Erythroblast (primary cell): ENCODE measurements around the gene GRPR.
"Not testable (repeated sequence)": the region's sequence is repeated elsewhere in the genome, so short reads cannot be mapped to it uniquely, and the experiment has no call there.

Experiments
- DNase-seq, 2 experiments: peaks; one replicate each; lab custom pipeline; 2025; lab: John Stamatoyannopoulos, UW
- GATA1 ChIP-seq: IDR thresholded peaks from 2 replicates; pipeline ENCODE4 v1.6.1; 2011; ENCODE audit warnings: low read depth, mild to moderate bottlenecking, control low read depth, low read length, moderate library complexity
- POLR2A ChIP-seq: IDR thresholded peaks from 2 replicates; pipeline ENCODE4 v1.6.1; 2011; ENCODE audit warnings: mild to moderate bottlenecking, low read length

The GRPR gene

DNA sequence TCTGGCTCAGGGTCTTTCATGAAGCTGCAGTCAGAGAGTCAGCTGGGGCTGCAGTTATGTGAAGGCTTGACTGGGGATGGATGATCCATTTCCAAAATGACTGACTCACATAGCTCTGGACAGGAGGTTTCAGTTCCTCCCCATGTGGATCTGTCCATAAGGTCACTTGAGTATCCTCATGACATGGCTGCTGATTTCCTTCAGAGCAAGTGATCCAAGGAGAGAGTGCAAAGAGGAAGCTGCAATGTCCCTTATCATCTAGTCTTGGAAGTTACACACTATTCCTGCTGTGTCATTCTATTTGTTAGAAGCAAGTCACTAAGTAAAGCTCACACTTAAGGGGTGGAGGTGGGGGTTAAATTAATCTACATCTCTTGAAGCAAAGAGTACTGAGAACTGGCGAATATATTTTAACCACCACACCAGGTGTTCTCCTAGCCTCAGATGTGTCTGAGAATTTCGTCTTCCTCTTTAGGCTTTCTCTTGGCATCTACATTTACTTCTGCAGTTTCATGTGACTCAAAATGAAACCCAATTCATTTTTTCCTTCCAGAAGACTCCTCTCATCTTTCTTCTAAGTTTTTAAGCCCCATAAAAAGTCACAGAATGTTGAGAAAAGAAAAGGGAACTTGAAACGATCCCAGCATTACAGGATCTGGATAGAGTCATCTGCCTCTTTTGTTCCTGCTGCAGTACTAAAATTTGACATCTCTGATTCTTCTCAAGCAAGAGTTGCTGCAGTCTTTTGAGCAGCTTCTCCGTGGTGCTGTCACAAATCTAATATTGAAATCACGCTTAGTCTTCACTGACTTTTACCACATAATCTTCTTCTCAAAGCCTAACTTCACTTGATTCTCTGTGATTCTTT lies 3.8 kb upstream of the GRPR start:
- DNase-seq = peak in 1 of 2 experiments; percentile 0

DNA sequence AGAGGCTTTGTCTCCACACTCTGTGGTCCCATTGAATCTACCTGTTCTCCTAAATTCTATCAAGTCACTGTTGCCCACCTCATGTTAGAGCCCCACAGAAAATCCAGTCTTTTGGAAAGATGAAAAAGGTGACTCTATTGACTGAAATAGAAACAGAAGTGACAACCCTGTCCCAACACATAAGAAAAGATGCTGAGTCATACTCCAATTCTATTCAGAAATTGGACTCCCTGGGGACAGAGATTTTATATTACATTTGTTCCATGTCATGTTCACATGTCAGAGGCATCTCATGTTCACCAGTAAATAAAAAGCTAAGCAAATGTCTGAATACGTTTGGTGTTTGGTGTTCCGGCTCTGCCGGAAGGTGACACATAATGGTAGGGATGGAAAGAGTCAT lies 2.9 kb upstream of the GRPR start:
- DNase-seq = no peak
- TF ChIP-seq GATA1 = no peak
- TF ChIP-seq POLR2A = no peak

More for the DNA sequence above, 3.8 kb upstream of the GRPR start:
- TF ChIP-seq POLR2A (no peak), GATA1 (no peak)

DNA sequence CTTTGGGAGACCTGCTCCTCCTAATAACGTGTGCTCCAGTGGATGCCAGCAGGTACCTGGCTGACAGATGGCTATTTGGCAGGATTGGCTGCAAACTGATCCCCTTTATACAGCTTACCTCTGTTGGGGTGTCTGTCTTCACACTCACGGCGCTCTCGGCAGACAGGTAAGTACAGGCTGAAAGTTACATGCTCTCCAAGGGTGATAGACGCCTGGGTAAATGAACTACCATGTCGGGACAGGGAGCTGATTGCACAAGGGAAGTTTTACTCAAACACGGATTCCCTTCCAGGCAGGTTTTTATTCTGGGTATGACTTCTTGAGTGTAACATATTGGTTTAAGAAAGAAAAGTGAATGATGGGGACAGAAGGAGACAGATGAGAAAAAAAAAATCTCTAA lies 836 bp downstream of the GRPR start:
- no peak for DNase-seq
- TF ChIP-seq GATA1 = no peak
- no peak for TF ChIP-seq POLR2A

DNA sequence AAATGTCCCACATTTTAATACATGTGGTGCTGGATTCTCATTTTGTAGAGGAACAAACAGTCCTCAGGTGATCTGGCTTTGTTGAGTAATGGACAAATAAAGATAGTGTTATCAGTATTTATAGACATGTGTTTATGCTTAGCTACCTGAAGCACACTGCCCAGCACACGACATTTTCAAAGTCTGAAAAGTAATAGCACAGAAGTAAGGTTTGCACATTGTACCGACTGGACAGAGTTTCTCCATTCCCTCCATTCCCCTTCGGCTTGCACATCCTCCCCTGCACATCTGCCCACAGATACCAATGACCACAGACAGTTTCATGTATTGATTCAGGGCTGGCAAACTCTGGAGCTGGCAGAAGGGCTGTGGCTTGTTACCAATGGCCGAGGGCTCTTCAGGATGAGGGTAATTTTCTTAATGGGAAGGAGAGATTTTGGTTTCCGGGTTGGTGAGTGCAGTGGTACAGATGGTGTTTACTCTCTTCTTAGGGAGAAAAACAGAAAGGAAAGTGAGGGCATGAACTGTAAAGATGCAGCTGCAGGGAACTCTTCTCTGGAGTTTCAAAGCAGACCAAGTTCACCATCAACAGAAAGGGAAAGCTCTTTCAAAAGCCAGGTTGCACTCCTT lies 2.3 kb downstream of the GRPR start:
- TF ChIP-seq GATA1 (no peak), POLR2A (no peak)
- DNase-seq = no peak

DNA sequence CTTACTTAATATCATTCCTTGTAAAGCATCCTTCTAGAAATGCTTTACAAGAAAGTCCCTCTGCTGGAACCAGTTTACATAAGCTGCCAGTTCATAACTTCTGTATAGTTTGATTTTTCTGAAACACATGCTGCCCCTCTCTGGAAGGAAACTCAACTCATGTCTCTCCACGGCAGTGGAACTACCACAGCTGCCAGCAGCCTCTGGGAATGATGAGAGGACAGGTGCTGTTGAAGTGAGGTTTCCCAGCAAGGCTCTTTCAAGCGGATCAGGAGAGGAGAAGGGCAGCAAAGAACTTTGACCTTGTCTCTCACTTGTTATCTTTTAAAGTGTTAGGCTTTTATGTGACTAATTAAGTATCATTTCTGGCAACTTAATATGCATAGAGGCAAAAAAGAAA lies 7.3 kb downstream of the GRPR start:
- no peak for DNase-seq
- TF ChIP-seq GATA1 (no peak), POLR2A (no peak)

DNA sequence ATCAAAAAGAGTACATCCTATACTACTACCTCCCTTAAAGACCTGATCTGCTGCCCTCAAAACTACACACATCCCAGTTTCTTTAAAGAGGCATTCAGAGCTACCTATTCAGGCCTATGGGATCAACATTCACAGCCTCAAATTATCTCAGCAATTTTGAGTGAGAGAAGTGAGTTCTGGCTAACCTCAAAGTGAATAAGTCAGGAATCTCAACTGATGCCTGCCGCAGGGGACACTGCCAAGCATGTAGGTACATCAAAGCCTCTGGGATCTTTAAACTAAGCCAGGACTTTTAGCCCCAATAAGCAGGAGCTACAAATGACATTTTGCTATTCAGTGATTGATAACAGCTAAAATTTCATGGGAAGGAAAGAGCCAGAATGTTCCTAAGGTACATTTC lies 11.6 kb downstream of the GRPR start:
- no peak for DNase-seq
- no peak for TF ChIP-seq GATA1
- no peak for TF ChIP-seq POLR2A

DNA sequence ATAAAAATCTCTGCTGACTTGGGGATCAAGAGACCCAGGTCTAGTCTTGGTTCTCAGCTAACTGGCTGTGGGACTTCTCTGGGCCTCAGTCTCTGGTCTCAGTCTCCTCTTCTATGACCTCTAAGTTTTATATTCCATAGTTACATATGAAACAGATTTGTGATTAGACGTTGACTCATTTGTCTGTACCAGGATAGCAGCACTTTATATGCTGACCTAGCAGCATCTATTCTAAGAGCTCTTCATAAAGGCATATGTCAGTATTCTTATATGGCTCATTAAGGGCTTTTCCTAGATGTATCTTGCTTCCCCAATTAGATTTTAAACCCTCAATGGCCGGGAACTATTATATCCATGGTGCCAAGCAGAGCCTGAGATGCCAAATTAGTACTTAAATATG lies 12.7 kb downstream of the GRPR start:
- TF ChIP-seq GATA1 (no peak), POLR2A (no peak)
- DNase-seq = no peak

DNA sequence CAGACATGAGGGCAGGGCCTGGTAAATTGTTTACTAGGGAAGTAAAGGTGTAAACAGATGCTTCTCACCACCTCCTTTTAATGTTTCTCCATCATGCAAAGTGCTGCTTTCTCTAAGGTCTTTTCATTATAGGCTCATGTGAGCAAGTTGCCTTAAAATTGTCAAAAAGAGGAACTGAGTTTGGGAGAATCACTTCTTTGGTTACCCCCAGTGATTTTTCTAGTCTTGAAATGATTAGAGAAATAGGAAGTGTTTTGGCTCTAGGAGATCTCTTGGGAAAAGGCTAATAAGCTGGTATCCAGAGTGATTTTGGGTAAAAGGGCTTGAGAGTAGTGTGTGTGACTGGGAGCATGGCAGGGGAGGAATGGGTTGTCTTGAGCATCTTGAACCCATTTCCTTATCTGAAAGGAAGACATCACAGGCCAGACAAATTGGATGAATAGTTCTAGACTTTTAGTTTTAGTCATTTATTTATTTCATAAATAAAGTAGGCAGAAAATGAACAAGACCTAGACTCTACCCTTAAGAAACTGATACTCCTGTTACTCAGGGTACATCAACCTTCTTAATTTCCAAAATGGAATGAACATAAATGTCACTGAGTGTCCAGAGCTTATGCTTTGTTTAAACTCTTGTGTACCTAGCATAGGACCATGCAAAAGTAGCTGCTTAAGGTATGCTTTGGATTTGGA lies 14.2 kb downstream of the GRPR start:
- TF ChIP-seq POLR2A (no peak), GATA1 (no peak)
- no peak for DNase-seq

DNA sequence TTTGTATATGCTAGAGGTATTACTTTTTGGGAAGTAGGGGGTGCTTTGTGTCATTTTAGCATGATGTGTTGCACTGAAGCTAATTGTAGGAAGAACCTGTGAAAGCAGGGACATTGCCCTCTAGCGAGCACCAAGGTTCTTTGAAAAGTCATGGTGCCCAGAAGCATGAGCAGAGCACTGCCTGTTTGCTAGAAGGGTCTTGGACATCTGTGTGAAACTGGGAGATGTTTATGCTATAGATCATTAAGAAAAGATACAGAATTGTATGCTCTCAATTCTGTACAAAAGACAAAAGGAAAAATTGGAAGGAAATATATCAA lies 14.7 kb downstream of the GRPR start:
- no peak for DNase-seq
- no peak for TF ChIP-seq GATA1
- no peak for TF ChIP-seq POLR2A

DNA sequence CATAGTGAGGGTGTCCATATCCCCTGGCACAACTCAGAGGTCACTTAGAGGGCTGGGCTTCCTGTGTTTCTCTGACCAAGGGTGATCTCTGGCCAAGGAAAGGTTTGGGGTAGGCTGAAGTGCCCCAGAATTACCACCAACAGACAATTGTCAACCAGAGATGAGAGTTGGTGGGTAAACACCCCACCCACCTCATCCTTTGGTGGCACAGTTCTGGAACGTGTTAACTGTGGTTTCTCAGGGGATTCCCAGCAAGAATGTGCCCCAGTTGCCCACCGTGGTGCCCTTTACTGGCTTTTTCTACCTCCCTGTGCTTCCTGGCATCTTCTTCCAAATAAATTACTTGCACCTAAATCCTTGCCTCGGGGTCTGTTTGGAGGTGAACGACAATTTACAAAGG lies 17.1 kb downstream of the GRPR start:
- no peak for DNase-seq
- TF ChIP-seq GATA1 (no peak), POLR2A (no peak)

DNA sequence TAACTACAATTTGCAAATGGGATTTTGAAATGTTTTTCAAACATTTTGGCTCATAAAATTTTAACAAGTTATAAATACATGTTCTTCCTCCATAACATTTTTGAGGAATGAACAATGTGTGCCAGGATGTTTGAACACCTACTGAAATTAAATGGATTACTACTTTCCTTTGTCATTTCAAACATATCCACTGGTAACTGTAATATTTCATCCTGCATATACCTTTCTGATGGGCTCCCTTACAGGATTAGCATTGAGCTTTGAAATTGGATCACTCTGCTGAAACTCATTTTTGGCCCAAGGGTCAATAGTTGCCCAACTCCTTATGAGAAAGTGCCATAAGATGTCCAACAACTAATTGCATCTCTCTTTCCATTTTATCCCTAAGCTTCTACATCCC lies 17.6 kb downstream of the GRPR start:
- TF ChIP-seq POLR2A (no peak), GATA1 (no peak)
- no peak for DNase-seq

DNA sequence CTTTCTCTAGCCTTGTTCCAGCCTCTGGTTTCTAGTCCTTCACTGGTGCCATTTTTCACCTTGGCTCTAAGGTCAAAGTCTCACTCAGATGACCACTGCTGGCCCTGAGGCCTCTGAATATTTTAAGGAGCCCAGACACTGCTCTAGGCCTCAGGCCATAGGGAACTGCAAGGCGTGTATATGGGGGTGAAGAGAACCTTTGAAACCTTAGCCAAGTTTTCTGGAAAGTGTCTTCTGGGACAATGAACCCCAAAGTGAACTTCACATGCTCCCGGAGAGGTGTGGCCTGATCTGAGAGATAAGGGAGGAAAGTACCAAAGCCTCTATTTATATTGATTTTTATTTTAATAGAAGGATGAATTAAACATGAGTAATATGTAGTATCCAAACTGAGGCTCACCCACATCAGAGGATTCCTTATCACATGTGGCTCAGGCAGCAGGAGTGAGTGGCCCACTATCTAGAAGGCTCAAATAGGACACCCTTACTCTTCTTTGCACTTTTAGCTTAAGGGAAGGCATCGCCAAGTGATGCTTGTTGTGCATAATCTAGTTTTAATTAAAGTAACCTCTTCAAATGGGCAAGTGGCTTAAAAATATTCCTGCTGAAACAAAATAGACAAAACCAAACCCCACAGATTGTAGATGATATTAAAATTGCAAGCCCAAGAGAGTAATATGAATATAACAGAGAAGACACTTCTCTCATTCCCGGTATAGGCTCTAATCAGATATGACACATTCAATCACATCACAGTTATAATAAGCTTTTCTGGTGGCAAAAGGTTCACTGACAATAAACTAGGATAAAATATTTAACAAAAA lies 18.3 kb downstream of the GRPR start:
- no peak for TF ChIP-seq POLR2A
- TF ChIP-seq GATA1 = no peak
- DNase-seq = no peak

DNA sequence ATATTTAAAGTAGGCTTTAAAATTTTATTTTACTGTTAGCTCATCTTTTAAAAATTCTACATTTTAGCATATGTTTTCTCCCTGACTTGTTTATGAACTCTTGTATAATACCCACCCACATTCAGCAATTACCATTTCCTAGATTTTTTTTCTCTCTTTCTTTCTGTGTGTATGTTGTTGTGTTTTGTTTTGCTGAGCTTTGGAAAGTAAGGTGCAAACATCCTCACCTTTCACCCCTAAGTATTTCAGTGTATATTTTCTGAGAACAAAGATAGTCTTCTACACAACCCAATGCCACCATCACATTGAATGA lies 18.8 kb downstream of the GRPR start:
- TF ChIP-seq POLR2A (no peak), GATA1 (no peak)
- DNase-seq = no peak

DNA sequence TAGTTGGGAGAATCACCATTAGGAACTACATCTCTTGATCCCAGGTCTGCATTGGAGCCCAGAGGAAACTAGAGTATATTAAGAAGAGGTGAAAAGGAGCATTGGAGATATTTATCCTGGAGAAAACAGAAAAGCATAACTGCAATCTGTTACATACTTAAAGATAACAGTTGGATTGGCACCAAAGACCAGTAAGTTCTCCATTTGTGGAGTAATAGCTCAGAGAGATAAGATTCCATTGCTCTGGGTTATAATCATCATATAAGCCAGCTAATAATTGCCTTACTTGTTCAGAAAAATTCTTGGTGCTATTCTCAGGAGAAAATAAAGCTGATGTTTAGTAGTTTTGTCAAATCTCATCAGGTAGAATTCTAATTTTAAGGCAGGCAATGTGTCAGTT lies 20.6 kb downstream of the GRPR start:
- no peak for DNase-seq
- no peak for TF ChIP-seq GATA1
- TF ChIP-seq POLR2A = no peak

DNA sequence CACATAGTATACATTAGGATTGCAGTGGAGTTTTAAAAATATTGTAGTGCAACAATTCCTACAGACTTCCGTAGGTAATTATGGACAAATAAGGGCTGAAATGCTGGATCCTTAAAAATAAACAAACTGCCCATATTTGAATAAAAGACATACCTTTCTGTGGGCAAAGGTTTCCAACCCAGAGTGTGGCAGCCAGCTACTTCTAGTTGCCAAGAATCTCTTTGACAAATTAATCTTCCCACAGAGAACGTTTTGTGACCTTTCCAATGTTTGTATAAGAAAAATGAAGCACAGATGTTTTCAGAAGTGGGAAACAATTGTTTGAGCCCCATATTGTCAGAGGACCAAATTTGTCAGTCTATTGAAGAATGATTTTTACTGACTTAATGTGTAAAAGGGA lies 21.1 kb downstream of the GRPR start:
- DNase-seq = no peak
- TF ChIP-seq GATA1 = no peak
- TF ChIP-seq POLR2A = no peak

DNA sequence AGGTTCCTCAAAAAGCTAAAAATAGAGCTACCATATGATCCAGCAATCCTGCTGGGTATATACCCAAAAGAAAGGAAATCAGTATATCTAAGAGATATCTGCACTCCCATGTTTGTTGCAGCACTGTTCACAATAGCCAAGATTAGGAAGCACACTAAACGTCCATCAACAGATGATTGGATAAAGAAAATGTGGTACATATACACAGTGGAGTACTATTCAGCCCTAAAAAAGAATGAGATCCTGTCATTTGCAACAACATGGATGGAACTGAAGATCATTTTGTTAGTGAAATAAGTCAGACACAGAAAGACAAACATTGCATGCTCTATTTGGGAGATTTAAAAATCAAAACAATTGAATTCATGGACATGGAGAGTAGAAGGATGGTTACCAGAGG lies 21.7 kb downstream of the GRPR start:
- DNase-seq = not testable (repeated sequence)
